ENCODE data around the gene KCNQ2. TPM values are rescaled to one million over a fixed set of nuclear protein-coding genes. Genes with fewer than 3 reads are reported as not detected.

The KCNQ2 gene
- total RNA-seq, 1 experiment from 2014 or later: 86.5 TPM

GRCh38 chr20:63415647-63416391 lies 56.6 kb downstream of the KCNQ2 start:
- Histone ChIP-seq H3K4me1 (ENCODE audit: control insufficient read depth in 1 of 2, insufficient read depth in 2 of 2, low read length in 2 of 2) (no peaks in the 10 kb centered on the region), H3K27ac (ENCODE audit: low read depth, low read length) (no peak overlapping the region), H3K9ac (ENCODE audit: low read length) (no peak overlapping the region), H4K20me1 (ENCODE audit: insufficient read depth) (no peaks in the 10 kb centered on the region), H3K4me2 (ENCODE audit: low read length) (no peak overlapping the region), H3K79me2 (ENCODE audit: insufficient read depth, low read length) (no peaks in the 10 kb centered on the region), H2AFZ (ENCODE audit: low read depth, low read length, poor library complexity, severe bottlenecking) (no peak overlapping the region), H3K4me3 (replicated peaks in 1 of 2; ENCODE audit: low read depth in 1 of 2, low read length in 2 of 2) (no peak overlapping the region), H3K27me3 (ENCODE audit: insufficient read depth, low read length) (no peaks in the 10 kb centered on the region), H3K9me3 (ENCODE audit: control insufficient read depth in 1 of 2, insufficient read depth in 1 of 2, low read depth in 1 of 2, low read length in 2 of 2) (no peaks in the 10 kb centered on the region), H3K36me3 (ENCODE audit: control insufficient read depth in 1 of 2, insufficient read depth in 2 of 2, low read length in 2 of 2) (no peaks in the 10 kb centered on the region), H3K9me2 (ENCODE audit: insufficient read depth) (no peaks in the 10 kb centered on the region)
- POLR2A ChIA-PET: no interaction called here
- TF ChIP-seq RAD21 (IDR thresholded peaks at IDR 0.05; ENCODE audit: low read depth): no peak
- no peak for ATAC-seq
- DNase-seq (ENCODE audit: low read depth, low spot score): no peak
- intact Hi-C loops (cut with micrococcal nuclease): no loop called here
- CTCF ChIA-PET: no interaction called here
- no TSS peak for BruUV-seq (replicated peaks)
- RAD21 ChIA-PET (ENCODE audit: low non-redundant PET in 1 of 2, low total read pairs in 2 of 2, uncharacterized antibody in 2 of 2, unreplicated experiment in 2 of 2): no interaction called here

- no peak for ATAC-seq
Measured at GRCh38 chr20:63414720-63415430, 57.6 kb downstream of the KCNQ2 start.

More at GRCh38 chr20:63414720-63415430, 57.6 kb downstream of the KCNQ2 start:
- Histone ChIP-seq H3K4me2 (ENCODE audit: low read length) (no peak overlapping the region), H2AFZ (ENCODE audit: low read depth, low read length, poor library complexity, severe bottlenecking) (no peak overlapping the region), H3K27me3 (ENCODE audit: insufficient read depth, low read length) (no peaks in the 10 kb centered on the region), H3K4me3 (replicated peaks in 1 of 2; ENCODE audit: low read depth in 1 of 2, low read length in 2 of 2) (no peak overlapping the region), H3K4me1 (ENCODE audit: control insufficient read depth in 1 of 2, insufficient read depth in 2 of 2, low read length in 2 of 2) (peaks cover 0 to 3% of the 10 kb centered on the region in 2 experiments; a peak in 1 of 4 replicates), H3K36me3 (ENCODE audit: control insufficient read depth in 1 of 2, insufficient read depth in 2 of 2, low read length in 2 of 2) (no peaks in the 10 kb centered on the region), H3K9me2 (ENCODE audit: insufficient read depth) (no peaks in the 10 kb centered on the region), H3K79me2 (ENCODE audit: insufficient read depth, low read length) (no peaks in the 10 kb centered on the region), H3K9ac (ENCODE audit: low read length) (no peak overlapping the region), H3K27ac (ENCODE audit: low read depth, low read length) (no peak overlapping the region), H4K20me1 (ENCODE audit: insufficient read depth) (no peaks in the 10 kb centered on the region), H3K9me3 (ENCODE audit: control insufficient read depth in 1 of 2, insufficient read depth in 1 of 2, low read depth in 1 of 2, low read length in 2 of 2) (no peaks in the 10 kb centered on the region)
- DNase-seq (ENCODE audit: low read depth, low spot score): no peak
- TF ChIP-seq MAX (IDR thresholded peaks at IDR 0.05) (no peak), SRF (IDR thresholded peaks at IDR 0.05; ENCODE audit: low read depth) (no peak), RAD21 (IDR thresholded peaks at IDR 0.05; ENCODE audit: low read depth) (no peak), POLR2AphosphoS5 (IDR thresholded peaks at IDR 0.05; ENCODE audit: low read depth, low read length) (no peak), FOSL1 (IDR thresholded peaks at IDR 0.05; ENCODE audit: low read depth) (no peak), EZH2phosphoT487 (IDR thresholded peaks at IDR 0.05; ENCODE audit: borderline replicate concordance) (no peak), ELF1 (IDR thresholded peaks at IDR 0.05; ENCODE audit: borderline replicate concordance, low read depth) (no peak)
- RAD21 ChIA-PET (ENCODE audit: low non-redundant PET in 1 of 2, low total read pairs in 2 of 2, uncharacterized antibody in 2 of 2, unreplicated experiment in 2 of 2): no interaction called here
- intact Hi-C loops (cut with micrococcal nuclease): no loop called here
- CTCF ChIA-PET: no interaction called here
- no TSS peak for BruUV-seq (replicated peaks)
- POLR2A ChIA-PET: no interaction called here

All from HCT116 (cell line).